ENCODE results near the gene SND1. TPM values are rescaled to one million over a fixed set of nuclear protein-coding genes. Genes with fewer than 3 reads are reported as not detected.

SND1 gene
- total and polyA plus RNA-seq, 2 donors (not counting 1 experiment from before 2014, with no cell fraction given): 137 to 174 TPM

DNA sequence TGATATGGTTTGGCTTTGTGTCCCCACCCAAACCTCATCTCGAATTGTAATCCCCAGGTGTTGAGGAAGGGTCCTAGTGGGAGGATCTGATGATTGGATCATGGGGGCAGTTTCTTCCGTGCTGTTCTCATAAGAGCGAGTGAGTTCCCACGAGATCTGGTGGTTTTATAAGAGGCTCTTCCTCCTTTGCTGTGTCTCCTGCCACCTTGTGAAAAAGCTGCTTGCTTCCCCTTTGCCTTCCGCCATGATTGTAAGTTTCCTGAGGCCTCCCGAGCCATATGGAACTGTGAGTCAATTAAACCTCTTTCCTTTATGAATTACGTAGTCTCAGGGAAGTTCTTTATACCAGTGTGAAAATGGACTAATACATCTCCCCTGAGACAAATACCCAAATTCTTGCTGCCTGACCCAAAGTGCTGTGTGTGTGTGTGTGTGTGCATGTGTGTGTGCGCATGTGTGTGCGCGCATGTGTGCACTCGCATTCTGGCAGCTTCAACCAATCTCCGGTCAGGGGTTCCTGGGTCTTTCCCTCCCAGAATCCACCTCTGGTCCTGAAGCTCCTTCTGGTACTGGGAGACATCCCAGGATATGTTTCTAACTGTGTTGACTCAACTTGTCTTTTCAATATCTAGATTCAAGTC, 477.4 kb downstream of the SND1 start:
- H3K4me1 ChIP-seq (ENCODE audit: control insufficient read depth, extremely low read depth, insufficient read depth, low read length): no peaks in the 10 kb centered on the region
- H3K36me3 ChIP-seq (ENCODE audit: control insufficient read depth, insufficient read depth, low read length): no peaks in the 10 kb centered on the region
- H3K4me3 ChIP-seq (replicated peaks in 1 of 4; ENCODE audit: control extremely low read depth in 1 of 4, insufficient read depth in 1 of 4, low read depth in 3 of 4, low read length in 4 of 4): no peak overlapping the region
- H3K9me3 ChIP-seq (ENCODE audit: control insufficient read depth, insufficient read depth, low read depth, low read length): no peaks in the 10 kb centered on the region
- no peaks in the 10 kb centered on the region for H3K79me2 ChIP-seq (ENCODE audit: control insufficient read depth, insufficient read depth, low read length)
- no peaks in the 10 kb centered on the region for H4K20me1 ChIP-seq (ENCODE audit: control insufficient read depth, extremely low read depth, insufficient read depth, low read length)
- H2AFZ ChIP-seq (ENCODE audit: low read length): no peak overlapping the region
- H3K9ac ChIP-seq (ENCODE audit: insufficient read depth, low read length): no peak overlapping the region
- no peak overlapping the region for H3K4me2 ChIP-seq (ENCODE audit: extremely low read depth, insufficient read depth, low read length)
- TF ChIP-seq, protein P1, sequence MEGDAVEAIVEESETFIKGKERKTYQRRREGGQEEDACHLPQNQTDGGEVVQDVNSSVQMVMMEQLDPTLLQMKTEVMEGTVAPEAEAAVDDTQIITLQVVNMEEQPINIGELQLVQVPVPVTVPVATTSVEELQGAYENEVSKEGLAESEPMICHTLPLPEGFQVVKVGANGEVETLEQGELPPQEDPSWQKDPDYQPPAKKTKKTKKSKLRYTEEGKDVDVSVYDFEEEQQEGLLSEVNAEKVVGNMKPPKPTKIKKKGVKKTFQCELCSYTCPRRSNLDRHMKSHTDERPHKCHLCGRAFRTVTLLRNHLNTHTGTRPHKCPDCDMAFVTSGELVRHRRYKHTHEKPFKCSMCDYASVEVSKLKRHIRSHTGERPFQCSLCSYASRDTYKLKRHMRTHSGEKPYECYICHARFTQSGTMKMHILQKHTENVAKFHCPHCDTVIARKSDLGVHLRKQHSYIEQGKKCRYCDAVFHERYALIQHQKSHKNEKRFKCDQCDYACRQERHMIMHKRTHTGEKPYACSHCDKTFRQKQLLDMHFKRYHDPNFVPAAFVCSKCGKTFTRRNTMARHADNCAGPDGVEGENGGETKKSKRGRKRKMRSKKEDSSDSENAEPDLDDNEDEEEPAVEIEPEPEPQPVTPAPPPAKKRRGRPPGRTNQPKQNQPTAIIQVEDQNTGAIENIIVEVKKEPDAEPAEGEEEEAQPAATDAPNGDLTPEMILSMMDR (conservative IDR thresholded peaks at IDR 0.05 in 1 of 2, IDR thresholded peaks at IDR 0.05 in 1 of 2; ENCODE audit: low read depth in 1 of 2, low read length in 2 of 2): no peak
- no peak for TF ChIP-seq EZH2 (IDR thresholded peaks at IDR 0.05; ENCODE audit: low read length, missing control alignments)
- H3K27ac ChIP-seq (ENCODE audit: insufficient read depth, low read length): no peak overlapping the region
- peaks cover 25% of the 10 kb centered on the region for H3K27me3 ChIP-seq (ENCODE audit: control insufficient read depth, insufficient read depth, low read length)
- DNase-seq (ENCODE audit: low read depth in 2 of 2): no peak

DNA sequence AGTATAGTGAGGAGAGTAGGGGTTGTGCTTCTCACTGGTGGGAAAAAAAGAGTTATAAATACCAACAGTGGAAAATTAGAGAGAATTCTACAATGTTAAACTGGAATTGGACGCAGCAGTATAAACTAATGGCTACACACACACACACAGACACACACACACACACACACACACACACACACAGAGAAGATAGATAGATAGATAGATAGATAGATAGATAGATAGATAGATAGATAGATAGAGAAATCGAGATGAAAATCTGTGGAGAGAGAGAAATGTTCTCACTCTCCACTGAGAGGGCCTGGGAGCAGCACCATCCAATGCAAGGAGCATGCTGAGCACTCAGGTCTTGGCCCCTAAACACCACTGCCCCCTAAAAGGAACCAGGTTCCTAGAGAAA, 479.1 kb downstream of the SND1 start:
- Histone ChIP-seq H3K4me1 (ENCODE audit: control insufficient read depth, extremely low read depth, insufficient read depth, low read length) (no peaks in the 10 kb centered on the region), H3K36me3 (ENCODE audit: control insufficient read depth, insufficient read depth, low read length) (no peaks in the 10 kb centered on the region), H3K4me3 (replicated peaks in 1 of 4; ENCODE audit: control extremely low read depth in 1 of 4, insufficient read depth in 1 of 4, low read depth in 3 of 4, low read length in 4 of 4) (no peak overlapping the region), H3K4me2 (ENCODE audit: extremely low read depth, insufficient read depth, low read length) (no peak overlapping the region), H3K79me2 (ENCODE audit: control insufficient read depth, insufficient read depth, low read length) (no peaks in the 10 kb centered on the region), H3K9ac (ENCODE audit: insufficient read depth, low read length) (no peak overlapping the region), H2AFZ (ENCODE audit: low read length) (no peak overlapping the region), H4K20me1 (ENCODE audit: control insufficient read depth, extremely low read depth, insufficient read depth, low read length) (no peaks in the 10 kb centered on the region), H3K27ac (ENCODE audit: insufficient read depth, low read length) (no peak overlapping the region), H3K9me3 (ENCODE audit: control insufficient read depth, insufficient read depth, low read depth, low read length) (no peaks in the 10 kb centered on the region), H3K27me3 (ENCODE audit: control insufficient read depth, insufficient read depth, low read length) (peaks cover 37% of the 10 kb centered on the region)
- TF ChIP-seq, protein P1 (conservative IDR thresholded peaks at IDR 0.05 in 1 of 2, IDR thresholded peaks at IDR 0.05 in 1 of 2; ENCODE audit: low read depth in 1 of 2, low read length in 2 of 2): no peak
- TF ChIP-seq EZH2 (IDR thresholded peaks at IDR 0.05; ENCODE audit: low read length, missing control alignments): no peak
- no peak for DNase-seq (ENCODE audit: low read depth in 2 of 2)

DNA sequence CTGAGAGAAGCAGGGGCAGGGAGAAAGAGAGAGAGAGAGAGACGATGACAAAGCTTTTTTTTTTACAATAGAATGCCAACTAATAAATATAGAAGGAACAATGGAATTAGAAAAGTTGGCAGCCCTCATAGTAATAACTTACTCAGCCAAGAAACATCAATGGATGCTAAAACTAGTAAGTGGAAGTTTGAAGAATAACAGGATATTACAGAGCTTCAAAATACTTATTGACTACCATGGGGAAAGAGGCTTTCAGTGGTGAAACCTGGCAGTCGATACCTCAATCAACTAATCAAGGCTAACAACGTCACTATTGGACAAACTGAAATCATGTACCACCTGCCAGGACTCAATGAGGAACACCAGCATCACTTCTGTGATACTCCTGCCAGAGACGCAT, 479.7 kb downstream of the SND1 start:
- no peaks in the 10 kb centered on the region for H3K36me3 ChIP-seq (ENCODE audit: control insufficient read depth, insufficient read depth, low read length)

More for the DNA sequence above, 479.7 kb downstream of the SND1 start:
- H2AFZ ChIP-seq (ENCODE audit: low read length): no peak overlapping the region
- no peak overlapping the region for H3K9ac ChIP-seq (ENCODE audit: insufficient read depth, low read length)
- H4K20me1 ChIP-seq (ENCODE audit: control insufficient read depth, extremely low read depth, insufficient read depth, low read length): no peaks in the 10 kb centered on the region
- peaks cover 2% of the 10 kb centered on the region for H3K4me1 ChIP-seq (ENCODE audit: control insufficient read depth, extremely low read depth, insufficient read depth, low read length)
- H3K79me2 ChIP-seq (ENCODE audit: control insufficient read depth, insufficient read depth, low read length): no peaks in the 10 kb centered on the region
- peaks cover 41% of the 10 kb centered on the region for H3K27me3 ChIP-seq (ENCODE audit: control insufficient read depth, insufficient read depth, low read length)
- no peak overlapping the region for H3K4me3 ChIP-seq (replicated peaks in 1 of 4; ENCODE audit: control extremely low read depth in 1 of 4, insufficient read depth in 1 of 4, low read depth in 3 of 4, low read length in 4 of 4)
- DNase-seq (ENCODE audit: low read depth in 2 of 2): no peak
- H3K27ac ChIP-seq (ENCODE audit: insufficient read depth, low read length): no peak overlapping the region
- no peak overlapping the region for H3K4me2 ChIP-seq (ENCODE audit: extremely low read depth, insufficient read depth, low read length)
- H3K9me3 ChIP-seq (ENCODE audit: control insufficient read depth, insufficient read depth, low read depth, low read length): no peaks in the 10 kb centered on the region
- TF ChIP-seq EZH2 (IDR thresholded peaks at IDR 0.05; ENCODE audit: low read length, missing control alignments): peak; percentile 30
- TF ChIP-seq, protein P1 (conservative IDR thresholded peaks at IDR 0.05 in 1 of 2, IDR thresholded peaks at IDR 0.05 in 1 of 2; ENCODE audit: low read depth in 1 of 2, low read length in 2 of 2): no peak
